WTC11 (cell line): ENCODE results near the gene COG5. TPM values are rescaled to one million over a fixed set of nuclear protein-coding genes. Genes with fewer than 3 reads are reported as not detected.

Experiments
- ATAC-seq: fragments of 200-7000 bp; cut with Tn5 transposase; 2 replicates; pipeline ENCODE4 v1.10.0; 2021; ENCODE audit warnings: mild to moderate bottlenecking, moderate library complexity
- CTCF ChIA-PET: fragments of 300-600 bp; sonication (Branson Sonifier 250); formaldehyde crosslinking; loops from one replicate; lab custom pipeline; 2021; ENCODE audit warnings: antibody characterized with exemption; lab: Charles Lee
- POLR2A ChIA-PET: fragments of 350-600 bp; sonication (Branson Sonifier 250); formaldehyde crosslinking; loops from one replicate; lab custom pipeline; 2021; ENCODE audit warnings: antibody characterized with exemption; lab: Charles Lee
- DNase-seq: peaks from one replicate; pipeline ENCODE4 v3.0.0; 2021; ENCODE audit warnings: low spot score
- H3K27ac Mint-ChIP-seq: 2 replicates; pipeline ENCODE4 v1.8.0; 2021; ENCODE audit warnings: mixed read lengths
- H3K27me3 Mint-ChIP-seq: 2 replicates; pipeline ENCODE4 v1.8.0; 2021; ENCODE audit warnings: low read depth, mild to moderate bottlenecking, moderate library complexity, mixed read lengths
- H3K36me3 Mint-ChIP-seq: 2 replicates; pipeline ENCODE4 v1.8.0; 2021; ENCODE audit warnings: mixed read lengths
- H3K4me1 Mint-ChIP-seq: 2 replicates; pipeline ENCODE4 v1.8.0; 2022; ENCODE audit warnings: mixed read lengths
- H3K4me3 Mint-ChIP-seq: 2 replicates; pipeline ENCODE4 v1.8.0; 2021; ENCODE audit warnings: mild to moderate bottlenecking, moderate library complexity, mixed read lengths
- H3K9me3 Mint-ChIP-seq: 2 replicates; pipeline ENCODE4 v1.8.0; 2021; ENCODE audit warnings: mixed read lengths
- ATF2 ChIP-seq: sonication (generic); formaldehyde crosslinking; IDR thresholded peaks from 2 replicates; pipeline ENCODE4 v1.8.1; 2022; ENCODE audit warnings: low read depth, missing genetic modification reagents, borderline replicate concordance
- ATF3 ChIP-seq: sonication (generic); formaldehyde crosslinking; conservative IDR thresholded peaks from 2 replicates; pipeline ENCODE4 v1.8.1; 2022; ENCODE audit warnings: mild to moderate bottlenecking, missing genetic modification reagents
- ATF6 ChIP-seq: sonication (generic); formaldehyde crosslinking; IDR thresholded peaks from 2 replicates; pipeline ENCODE4 v1.8.1; 2023; ENCODE audit warnings: mild to moderate bottlenecking, missing genetic modification reagents
- CTCF ChIP-seq: fragments of 200-600 bp; IDR thresholded peaks from 2 replicates; pipeline ENCODE4 v1.8.0; 2022; ENCODE audit warnings: antibody characterized with exemption
- FOXJ3 ChIP-seq: sonication (generic); formaldehyde crosslinking; IDR thresholded peaks from 2 replicates; pipeline ENCODE4 v1.9.0; 2021; ENCODE audit warnings: missing genetic modification reagents, mild to moderate bottlenecking, borderline replicate concordance
- GRHL2 ChIP-seq: fragments of 250-450 bp; sonication (Bioruptor Pico); IDR thresholded peaks from 2 replicates; pipeline ENCODE4 v1.8.0; 2022; ENCODE audit warnings: mild to moderate bottlenecking, moderate library complexity; ENCODE audit not compliant: insufficient replicate concordance, severe bottlenecking
- JUN ChIP-seq: sonication (generic); formaldehyde crosslinking; IDR thresholded peaks from 2 replicates; pipeline ENCODE4 v1.8.0; 2023; ENCODE audit warnings: mild to moderate bottlenecking, missing genetic modification reagents
- MLX ChIP-seq: sonication (generic); formaldehyde crosslinking; IDR thresholded peaks from 2 replicates; pipeline ENCODE4 v1.8.1; 2023; ENCODE audit warnings: mild to moderate bottlenecking, missing genetic modification reagents, moderate library complexity
- MXD4 ChIP-seq: fragments of 250-450 bp; sonication (Bioruptor Pico); IDR thresholded peaks from 2 replicates; pipeline ENCODE4 v1.8.0; 2021; ENCODE audit warnings: mild to moderate bottlenecking, moderate library complexity, borderline replicate concordance
- NFATC4 ChIP-seq: fragments of 250-450 bp; sonication (Bioruptor Pico); IDR thresholded peaks from 2 replicates; pipeline ENCODE4 v1.9.0; 2021; ENCODE audit warnings: mild to moderate bottlenecking
- NR2C2 ChIP-seq: sonication (generic); formaldehyde crosslinking; IDR thresholded peaks from 2 replicates; pipeline ENCODE4 v1.8.0; 2022; ENCODE audit warnings: mild to moderate bottlenecking, missing genetic modification reagents
- OVOL2 ChIP-seq: fragments of 250-450 bp; sonication (Bioruptor Pico); IDR thresholded peaks from 2 replicates; pipeline ENCODE4 v1.9.0; 2021; ENCODE audit warnings: mild to moderate bottlenecking, borderline replicate concordance
- PRRX2 ChIP-seq: fragments of 250-450 bp; sonication (Bioruptor Pico); IDR thresholded peaks from 2 replicates; pipeline ENCODE4 v1.8.0; 2021; ENCODE audit warnings: mild to moderate bottlenecking
- RELA ChIP-seq: sonication (generic); formaldehyde crosslinking; IDR thresholded peaks from 2 replicates; pipeline ENCODE4 v1.8.1; 2022; ENCODE audit warnings: missing genetic modification reagents, mild to moderate bottlenecking, borderline replicate concordance
- SMAD3 ChIP-seq: sonication (generic); formaldehyde crosslinking; IDR thresholded peaks from 2 replicates; pipeline ENCODE4 v1.8.0; 2022; ENCODE audit warnings: missing genetic modification reagents, mild to moderate bottlenecking, borderline replicate concordance
- STAT6 ChIP-seq: sonication (generic); formaldehyde crosslinking; conservative IDR thresholded peaks from 2 replicates; pipeline ENCODE4 v1.8.1; 2023; ENCODE audit warnings: mild to moderate bottlenecking, low read depth, missing genetic modification reagents, moderate library complexity
- ZBTB21 ChIP-seq: sonication (generic); formaldehyde crosslinking; IDR thresholded peaks from 2 replicates; pipeline ENCODE4 v1.8.1; 2023; ENCODE audit warnings: mild to moderate bottlenecking, missing genetic modification reagents, borderline replicate concordance
- ZNF263 ChIP-seq: sonication (generic); formaldehyde crosslinking; IDR thresholded peaks from 2 replicates; pipeline ENCODE4 v1.8.1; 2022; ENCODE audit warnings: low read depth, mild to moderate bottlenecking, moderate library complexity, missing genetic modification reagents
- ZNF512 ChIP-seq: sonication (generic); formaldehyde crosslinking; IDR thresholded peaks from 2 replicates; pipeline ENCODE4 v1.8.1; 2022; ENCODE audit warnings: missing genetic modification reagents, borderline replicate concordance
- ZSCAN18 ChIP-seq: fragments of 250-450 bp; sonication (Bioruptor Pico); IDR thresholded peaks from 2 replicates; pipeline ENCODE4 v2.1.2; 2022; ENCODE audit warnings: mild to moderate bottlenecking, moderate library complexity
- total RNA-seq: library from RNA; stranded (reverse); gene quantifications from 3 replicates; pipeline ENCODE4 v1.2.3, GENCODE V29; 2021

COG5 gene
- total RNA-seq, 1 experiment from 2014 or later: 23.8 TPM

- ATAC-seq (no peak), DNase-seq (no peak)
- Mint-ChIP-seq H3K4me3 (no peak overlapping the region), H3K9me3 (peaks cover 7% of the 10 kb centered on the region), H3K4me1 (peaks cover 8% of the 10 kb centered on the region), H3K27me3 (no peaks in the 10 kb centered on the region), H3K36me3 (no peaks in the 10 kb centered on the region), H3K27ac (no peak overlapping the region)
- ChIA-PET CTCF (no interaction called here), POLR2A (no interaction called here)
- TF ChIP-seq FOXJ3 (CRISPR knock-in tag): no peak
- TF ChIP-seq MXD4 (CRISPR knock-in tag): no peak
- no peak for TF ChIP-seq ZSCAN18 (CRISPR knock-in tag)
- TF ChIP-seq JUN (CRISPR knock-in tag): no peak
- TF ChIP-seq MLX: no peak
- TF ChIP-seq ATF6 (CRISPR knock-in tag): no peak
- no peak for TF ChIP-seq RELA
- no peak for TF ChIP-seq CTCF
Measured at GRCh38 chr7:107396081-107396480, 167.6 kb downstream of the COG5 start.

- Mint-ChIP-seq H3K4me3 (no peak overlapping the region), H3K27ac (no peak overlapping the region), H3K36me3 (no peaks in the 10 kb centered on the region), H3K9me3 (peaks cover 7% of the 10 kb centered on the region), H3K4me1 (peaks cover 21% of the 10 kb centered on the region), H3K27me3 (no peaks in the 10 kb centered on the region)
- CTCF ChIA-PET: no interaction called here
- POLR2A ChIA-PET: no interaction called here
- no peak for ATAC-seq
- TF ChIP-seq SMAD3 (CRISPR knock-in tag): no peak
- TF ChIP-seq NFATC4 (CRISPR knock-in tag): no peak
- no peak for TF ChIP-seq ZNF512
- no peak for TF ChIP-seq ZBTB21 (CRISPR knock-in tag)
- TF ChIP-seq GRHL2 (CRISPR knock-in tag): no peak
- no peak for TF ChIP-seq ATF2
- TF ChIP-seq OVOL2 (CRISPR knock-in tag): no peak
- TF ChIP-seq NR2C2: no peak
- TF ChIP-seq STAT6 (CRISPR knock-in tag): no peak
- no peak for TF ChIP-seq ZNF263 (CRISPR knock-in tag)
- no peak for TF ChIP-seq ATF3
- TF ChIP-seq PRRX2: no peak
- no peak for DNase-seq
Measured at GRCh38 chr7:107394831-107395230, 168.9 kb downstream of the COG5 start.
